ENCODE results near the gene PICALM.
"Not testable (repeated sequence)": the region's sequence is repeated elsewhere in the genome, so short reads cannot be mapped to it uniquely, and the experiment has no call there.

Gene PICALM

GRCh38 chr11:86106916-86107315 lies 38.0 kb upstream of the PICALM start:
- Histone ChIP-seq H3K9me3 (ENCODE audit: control insufficient read depth, low read length) (no peaks in the 10 kb centered on the region), H3K27ac (no peak overlapping the region), H3K4me1 (no peaks in the 10 kb centered on the region), H3K27me3 (ENCODE audit: control insufficient read depth, insufficient read depth, low read length) (no peaks in the 10 kb centered on the region), H3K79me2 (no peaks in the 10 kb centered on the region), H3K9ac (no peak overlapping the region), H3K4me3 (ENCODE audit: low read depth, low read length) (no peak overlapping the region), H2AFZ (no peak overlapping the region), H3K36me3 (ENCODE audit: control insufficient read depth, insufficient read depth, low read length) (no peaks in the 10 kb centered on the region), H3K4me2 (ENCODE audit: low read length) (no peak overlapping the region)
- TF ChIP-seq CTCF (IDR thresholded peaks at IDR 0.05) = no peak

GRCh38 chr11:86106031-86106430 lies 37.1 kb upstream of the PICALM start:
- not testable (repeated sequence) for H3K27me3 ChIP-seq (ENCODE audit: control insufficient read depth, insufficient read depth, low read length); H3K36me3 ChIP-seq (ENCODE audit: control insufficient read depth, insufficient read depth, low read length); H3K9ac ChIP-seq; H3K4me1 ChIP-seq; H2AFZ ChIP-seq; H3K4me2 ChIP-seq (ENCODE audit: low read length); H3K9me3 ChIP-seq (ENCODE audit: control insufficient read depth, low read length); H3K27ac ChIP-seq; H3K79me2 ChIP-seq; H3K4me3 ChIP-seq (ENCODE audit: low read depth, low read length)

GRCh38 chr11:86105601-86106000 lies 36.7 kb upstream of the PICALM start:
- H3K4me2 ChIP-seq (ENCODE audit: low read length); H3K79me2 ChIP-seq; H3K9ac ChIP-seq: not testable (repeated sequence)

GRCh38 chr11:86103808-86104207 lies 34.9 kb upstream of the PICALM start:
- Histone ChIP-seq H3K9me3 (ENCODE audit: control insufficient read depth, low read length) (no peaks in the 10 kb centered on the region), H3K4me2 (ENCODE audit: low read length) (no peak overlapping the region), H3K4me3 (ENCODE audit: low read depth, low read length) (no peak overlapping the region), H3K36me3 (ENCODE audit: control insufficient read depth, insufficient read depth, low read length) (no peaks in the 10 kb centered on the region), H3K79me2 (no peaks in the 10 kb centered on the region), H3K9ac (no peak overlapping the region), H3K27ac (no peak overlapping the region), H3K27me3 (ENCODE audit: control insufficient read depth, insufficient read depth, low read length) (no peaks in the 10 kb centered on the region), H3K4me1 (no peaks in the 10 kb centered on the region), H2AFZ (no peak overlapping the region)
- no peak for TF ChIP-seq CTCF (IDR thresholded peaks at IDR 0.05)

More at GRCh38 chr11:86105601-86106000, 36.7 kb upstream of the PICALM start:
- H3K4me3 ChIP-seq (ENCODE audit: low read depth, low read length); H3K9me3 ChIP-seq (ENCODE audit: control insufficient read depth, low read length); H3K27me3 ChIP-seq (ENCODE audit: control insufficient read depth, insufficient read depth, low read length); H2AFZ ChIP-seq; H3K27ac ChIP-seq; H3K36me3 ChIP-seq (ENCODE audit: control insufficient read depth, insufficient read depth, low read length); H3K4me1 ChIP-seq: not testable (repeated sequence)

DNA sequence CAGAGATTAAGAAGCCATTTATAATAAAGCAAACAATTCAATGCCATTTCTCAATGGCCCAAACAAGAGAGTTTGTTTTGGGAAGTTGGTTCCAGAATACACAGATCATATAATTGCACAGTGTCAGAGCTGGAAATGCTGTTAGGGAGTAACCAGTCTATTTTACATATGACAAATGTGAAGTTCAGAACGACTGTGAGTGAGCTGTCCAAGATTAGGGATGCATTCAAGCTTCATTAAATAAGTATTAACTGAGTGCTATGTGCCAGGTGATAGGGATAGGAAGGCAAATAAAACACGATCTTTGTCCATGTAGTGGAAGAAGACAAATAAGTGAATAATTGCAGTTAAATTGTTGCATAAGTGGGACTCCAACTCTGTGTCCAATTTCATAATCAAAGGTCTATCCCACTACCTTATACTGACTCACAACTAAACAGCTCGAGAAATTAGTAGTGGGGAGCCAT lies 33.1 kb upstream of the PICALM start:
- Histone ChIP-seq H3K4me1 (no peaks in the 10 kb centered on the region), H3K4me2 (ENCODE audit: low read length) (no peak overlapping the region), H3K27me3 (ENCODE audit: control insufficient read depth, insufficient read depth, low read length) (no peaks in the 10 kb centered on the region), H3K27ac (no peak overlapping the region), H3K36me3 (ENCODE audit: control insufficient read depth, insufficient read depth, low read length) (no peaks in the 10 kb centered on the region), H3K79me2 (no peaks in the 10 kb centered on the region), H3K9ac (no peak overlapping the region), H2AFZ (peak overlapping the region; percentile 2), H3K9me3 (ENCODE audit: control insufficient read depth, low read length) (no peaks in the 10 kb centered on the region), H3K4me3 (ENCODE audit: low read depth, low read length) (no peak overlapping the region)
- no peak for TF ChIP-seq CTCF (IDR thresholded peaks at IDR 0.05)

DNA sequence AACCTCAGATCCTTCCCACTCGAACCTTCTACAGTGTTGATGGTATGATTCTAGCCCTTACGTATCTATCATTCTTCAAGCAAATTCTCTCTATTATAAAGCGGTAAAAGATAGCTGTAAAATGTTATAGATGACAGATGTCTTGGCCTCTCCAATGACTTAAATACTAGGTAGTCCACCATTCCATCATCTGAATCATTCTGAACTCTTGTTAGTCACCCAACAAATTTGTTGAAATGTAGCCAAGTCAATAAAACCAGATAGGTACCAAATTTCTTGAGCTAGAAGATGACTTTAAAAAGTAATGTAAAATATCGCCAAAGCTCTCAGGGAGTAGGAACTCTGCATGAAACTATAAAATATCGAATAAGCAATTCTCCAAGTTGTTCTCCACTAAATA lies 32.6 kb upstream of the PICALM start:
- H3K4me3 ChIP-seq (ENCODE audit: low read depth, low read length) = no peak overlapping the region
- no peaks in the 10 kb centered on the region for H3K4me1 ChIP-seq
- H2AFZ ChIP-seq = no peak overlapping the region
- no peak overlapping the region for H3K4me2 ChIP-seq (ENCODE audit: low read length)
- H3K27me3 ChIP-seq (ENCODE audit: control insufficient read depth, insufficient read depth, low read length) = no peaks in the 10 kb centered on the region
- H3K36me3 ChIP-seq (ENCODE audit: control insufficient read depth, insufficient read depth, low read length) = no peaks in the 10 kb centered on the region
- H3K79me2 ChIP-seq = no peaks in the 10 kb centered on the region
- no peak for TF ChIP-seq CTCF (IDR thresholded peaks at IDR 0.05)
- no peaks in the 10 kb centered on the region for H3K9me3 ChIP-seq (ENCODE audit: control insufficient read depth, low read length)
- no peak overlapping the region for H3K9ac ChIP-seq
- no peak overlapping the region for H3K27ac ChIP-seq
